Erythroblast (primary cell): ENCODE results near the gene MAP2.

Experiments used
- GATA1 ChIP-seq: IDR thresholded peaks from 2 replicates; pipeline ENCODE4 v1.6.1; 2011; ENCODE audit warnings: low read depth, mild to moderate bottlenecking, control low read depth, low read length, moderate library complexity
- POLR2A ChIP-seq: IDR thresholded peaks from 2 replicates; pipeline ENCODE4 v1.6.1; 2011; ENCODE audit warnings: mild to moderate bottlenecking, low read length

GRCh38 chr2:209517436-209517835 lies 93.6 kb downstream of the MAP2 start:
- TF ChIP-seq POLR2A (no peak), GATA1 (no peak)
